Osteocyte (in vitro differentiated cells): ENCODE data around the gene AMBRA1. TPM values are rescaled to one million over a fixed set of nuclear protein-coding genes. Genes with fewer than 3 reads are reported as not detected.

ENCODE experiments used
- DNase-seq: peaks from one replicate; pipeline ENCODE4 v3.0.0; 2021; ENCODE audit warnings: mixed read lengths; ENCODE audit not compliant: unreplicated experiment; ENCODE audit errors: extremely low spot score
- H3K27ac Mint-ChIP-seq: one replicate; pipeline ENCODE4 v1.8.0; 2021; ENCODE audit warnings: mild to moderate bottlenecking, mixed read lengths; ENCODE audit not compliant: unreplicated experiment
- H3K27me3 Mint-ChIP-seq: one replicate; pipeline ENCODE4 v1.8.0; 2021; ENCODE audit warnings: mixed read lengths; ENCODE audit not compliant: unreplicated experiment
- H3K36me3 Mint-ChIP-seq: one replicate; pipeline ENCODE4 v1.8.0; 2021; ENCODE audit warnings: mixed read lengths; ENCODE audit not compliant: unreplicated experiment
- H3K4me1 Mint-ChIP-seq: one replicate; pipeline ENCODE4 v1.8.0; 2021; ENCODE audit warnings: mixed read lengths; ENCODE audit not compliant: unreplicated experiment
- H3K4me3 Mint-ChIP-seq: one replicate; pipeline ENCODE4 v1.8.0; 2021; ENCODE audit warnings: mild to moderate bottlenecking, moderate library complexity, mixed read lengths; ENCODE audit not compliant: unreplicated experiment
- H3K9me3 Mint-ChIP-seq: one replicate; pipeline ENCODE4 v1.8.0; 2021; ENCODE audit warnings: mixed read lengths; ENCODE audit not compliant: unreplicated experiment
- total RNA-seq: library from RNA; stranded (reverse); gene quantifications from 2 replicates; pipeline ENCODE4 v1.2.1, GENCODE V29; 2021
- TF ChIP-seq, protein P1 (sequence below): fragments of 200-600 bp; sonication (generic); IDR thresholded peaks from 2 replicates; pipeline ENCODE4 v1.5.0; 2021; ENCODE audit warnings: antibody characterized with exemption, mild to moderate bottlenecking, moderate library complexity

The AMBRA1 gene
- total RNA-seq, 1 donor from 2014 or later, result 32.1 TPM

DNA sequence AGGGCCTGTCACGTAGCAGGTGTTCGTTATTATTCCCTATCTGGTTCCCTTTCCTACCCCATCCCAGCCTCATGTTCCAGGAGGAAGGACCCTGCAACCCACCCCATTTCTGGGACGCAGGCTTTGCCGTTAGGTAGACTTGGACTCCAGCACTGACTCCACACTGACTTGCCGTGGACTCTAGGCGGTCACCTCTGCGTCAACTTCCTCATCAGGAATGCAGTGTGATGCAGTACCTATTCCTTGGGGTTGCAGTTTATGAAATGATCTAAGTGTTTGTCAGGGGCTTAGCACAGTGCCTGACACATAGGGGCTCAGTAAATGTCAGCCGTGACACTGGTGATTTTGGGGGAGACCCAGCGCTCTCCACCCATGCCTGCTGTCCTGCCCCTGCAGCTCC is 229.8 kb downstream of the AMBRA1 start:
- DNase-seq, result no peak
- Mint-ChIP-seq H3K27ac (peak overlapping the region; percentile 97), H3K9me3 (no peaks in the 10 kb centered on the region)

GRCh38 chr11:46363455-46364005 is 230.3 kb downstream of the AMBRA1 start:
- peak overlapping the region; percentile 97 for H3K27ac Mint-ChIP-seq

More for the DNA sequence above, 229.8 kb downstream of the AMBRA1 start:
- TF ChIP-seq, protein P1, sequence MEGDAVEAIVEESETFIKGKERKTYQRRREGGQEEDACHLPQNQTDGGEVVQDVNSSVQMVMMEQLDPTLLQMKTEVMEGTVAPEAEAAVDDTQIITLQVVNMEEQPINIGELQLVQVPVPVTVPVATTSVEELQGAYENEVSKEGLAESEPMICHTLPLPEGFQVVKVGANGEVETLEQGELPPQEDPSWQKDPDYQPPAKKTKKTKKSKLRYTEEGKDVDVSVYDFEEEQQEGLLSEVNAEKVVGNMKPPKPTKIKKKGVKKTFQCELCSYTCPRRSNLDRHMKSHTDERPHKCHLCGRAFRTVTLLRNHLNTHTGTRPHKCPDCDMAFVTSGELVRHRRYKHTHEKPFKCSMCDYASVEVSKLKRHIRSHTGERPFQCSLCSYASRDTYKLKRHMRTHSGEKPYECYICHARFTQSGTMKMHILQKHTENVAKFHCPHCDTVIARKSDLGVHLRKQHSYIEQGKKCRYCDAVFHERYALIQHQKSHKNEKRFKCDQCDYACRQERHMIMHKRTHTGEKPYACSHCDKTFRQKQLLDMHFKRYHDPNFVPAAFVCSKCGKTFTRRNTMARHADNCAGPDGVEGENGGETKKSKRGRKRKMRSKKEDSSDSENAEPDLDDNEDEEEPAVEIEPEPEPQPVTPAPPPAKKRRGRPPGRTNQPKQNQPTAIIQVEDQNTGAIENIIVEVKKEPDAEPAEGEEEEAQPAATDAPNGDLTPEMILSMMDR, result no peak
- H3K4me3 Mint-ChIP-seq, result no peak overlapping the region
- H3K27me3 Mint-ChIP-seq, result no peaks in the 10 kb centered on the region
- no peaks in the 10 kb centered on the region for H3K36me3 Mint-ChIP-seq
- H3K4me1 Mint-ChIP-seq, result peaks cover 57% of the 10 kb centered on the region

DNA sequence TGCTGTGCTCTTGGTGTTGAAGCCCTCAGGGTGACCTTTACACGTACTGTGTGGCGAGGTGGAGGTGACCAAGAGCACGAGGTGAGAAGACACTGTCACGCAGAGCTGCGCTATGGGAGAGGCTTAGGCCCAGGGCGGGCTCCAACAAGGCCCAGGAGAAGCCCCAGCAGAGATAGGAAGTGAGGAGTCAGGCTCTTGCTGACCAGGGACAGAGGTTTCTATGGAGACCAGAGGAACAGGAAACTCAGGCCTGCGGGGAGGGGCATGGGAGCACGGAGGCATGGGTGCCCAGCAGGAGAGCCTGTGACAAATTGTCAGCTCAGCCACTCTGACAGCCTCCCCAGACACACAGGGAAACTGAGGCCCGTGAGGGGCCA is 230.8 kb downstream of the AMBRA1 start:
- Mint-ChIP-seq H3K27ac (peak overlapping the region; percentile 97), H3K4me1 (peaks cover 51% of the 10 kb centered on the region), H3K36me3 (no peaks in the 10 kb centered on the region), H3K4me3 (peak overlapping the region; percentile 38), H3K27me3 (no peaks in the 10 kb centered on the region), H3K9me3 (no peaks in the 10 kb centered on the region)
- peak; percentile 90 for DNase-seq
- TF ChIP-seq, protein P1, result no peak

More at GRCh38 chr11:46363455-46364005, 230.3 kb downstream of the AMBRA1 start:
- Mint-ChIP-seq H3K36me3 (no peaks in the 10 kb centered on the region), H3K4me1 (peaks cover 55% of the 10 kb centered on the region), H3K27me3 (no peaks in the 10 kb centered on the region), H3K9me3 (no peaks in the 10 kb centered on the region), H3K4me3 (no peak overlapping the region)
- TF ChIP-seq, protein P1, result peak; percentile 17
- DNase-seq, result no peak

DNA sequence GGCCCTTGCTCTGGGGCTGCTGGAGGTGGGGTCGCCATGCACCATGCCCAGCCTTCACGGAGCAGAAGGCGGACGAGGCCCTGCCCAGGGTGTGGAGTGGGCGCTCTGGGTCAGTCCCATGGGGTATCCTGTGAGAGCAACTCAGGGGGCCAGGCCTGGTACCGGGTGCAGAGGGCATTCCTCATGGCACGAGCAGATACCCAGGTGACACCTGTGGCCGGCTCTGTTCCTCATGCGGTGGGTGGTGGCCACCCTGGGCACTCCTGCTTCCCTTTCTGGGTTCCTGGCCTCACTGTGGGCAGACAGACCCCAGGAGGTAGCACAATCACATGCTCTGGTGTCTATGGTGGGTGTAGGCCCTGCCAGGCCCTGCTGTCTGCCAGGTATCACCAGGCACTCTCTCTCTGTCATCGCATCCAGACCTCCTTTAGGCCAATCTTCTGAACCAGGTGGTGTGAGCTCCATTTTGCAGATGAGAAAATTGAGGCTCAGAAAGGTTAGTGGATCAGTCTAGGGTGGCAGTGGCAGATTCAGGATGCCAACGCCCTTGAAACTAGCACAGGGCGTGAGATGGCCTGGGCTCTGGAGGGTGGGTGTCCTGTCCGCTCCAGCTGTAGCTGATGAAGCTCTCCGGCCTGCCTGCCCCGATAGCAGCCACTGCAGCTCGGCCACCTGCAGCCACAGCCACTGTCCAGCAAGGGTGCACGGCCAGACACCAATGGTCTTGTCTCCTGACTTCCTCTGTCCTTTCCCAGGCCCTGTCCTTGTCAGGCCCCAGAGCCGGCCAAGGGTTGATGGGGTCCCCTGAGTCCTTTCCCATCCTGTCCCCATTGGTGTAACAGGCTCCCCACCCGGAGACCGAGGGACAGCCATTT is 231.4 kb downstream of the AMBRA1 start:
- Mint-ChIP-seq H3K4me3 (peak overlapping the region; percentile 38), H3K36me3 (no peaks in the 10 kb centered on the region), H3K4me1 (peaks cover 47% of the 10 kb centered on the region), H3K27ac (peak overlapping the region; percentile 97), H3K9me3 (no peaks in the 10 kb centered on the region), H3K27me3 (no peaks in the 10 kb centered on the region)
- TF ChIP-seq, protein P1, result no peak
- no peak for DNase-seq
